Endothelial cell of umbilical vein (primary cell): ENCODE results near the gene HSPA9. TPM values are rescaled to one million over a fixed set of nuclear protein-coding genes. Genes with fewer than 3 reads are reported as not detected.

Experiments
- Bru-seq: library from RNA; stranded (reverse); fragments of 400-500 nt; gene quantifications from one replicate; lab custom pipeline; 2021; lab: Mats Ljungman, UMichigan
- BruChase-seq, 2 experiments: library from RNA; stranded (reverse); fragments of 400-500 nt; gene quantifications; one replicate each; lab custom pipeline; 2021; lab: Mats Ljungman, UMichigan
- BruUV-seq: library from RNA; stranded (reverse); fragments of 400-500 nt; replicated peaks from 2 replicates; lab custom pipeline; 2021; lab: Mats Ljungman, UMichigan
- CTCF ChIA-PET: fragments of 300-600, 350-600 bp; sonication (Branson Sonifier 250); formaldehyde crosslinking; loops from one replicate; lab custom pipeline; 2021; ENCODE audit warnings: antibody characterized with exemption, inconsistent platforms; lab: Charles Lee
- POLR2A ChIA-PET: fragments of 300-600, 350-600 bp; sonication (Branson Sonifier 250); formaldehyde crosslinking; loops from one replicate; lab custom pipeline; 2021; ENCODE audit warnings: antibody characterized with exemption, inconsistent platforms; lab: Charles Lee
- DNase-seq: peaks from one replicate; pipeline ENCODE4 v3.0.0-alpha.2; 2011; ENCODE audit warnings: low read depth, low spot score
- FAIRE-seq: peaks from 2 replicates; lab custom pipeline; 2011; peaks lifted over from hg19 to GRCh38; lab: Jason Lieb, UNC
- H2AFZ ChIP-seq: 2 replicates; pipeline ENCODE4 v1.6.0; 2012; ENCODE audit warnings: low read depth, low read length, control low read depth, inconsistent platforms
- H3K27ac ChIP-seq: 2 replicates; pipeline ENCODE4 v1.5.1; 2011; ENCODE audit warnings: low read depth, mild to moderate bottlenecking, control low read depth, low read length, moderate library complexity; ENCODE audit not compliant: insufficient read depth
- H3K27me3 ChIP-seq, 2 experiments: 2 replicates each; pipeline versions ENCODE4 v1.6.0 to v1.6.1; 2011; ENCODE audit warnings: low read length in 2 of 2, mixed read lengths in 1 of 2; ENCODE audit not compliant: control insufficient read depth in 2 of 2, insufficient read depth in 2 of 2
- H3K36me3 ChIP-seq, 2 experiments: 2 replicates in 1 of 2; 3 replicates in 1 of 2; pipeline ENCODE4 v1.5.1; 2011; ENCODE audit warnings: low read length in 2 of 2, mild to moderate bottlenecking in 1 of 2, moderate library complexity in 1 of 2; ENCODE audit not compliant: control insufficient read depth in 2 of 2, insufficient read depth in 2 of 2; ENCODE audit errors: extremely low read depth in 1 of 2
- H3K4me1 ChIP-seq: 3 replicates; pipeline ENCODE4 v1.5.1; 2011; ENCODE audit warnings: mild to moderate bottlenecking, low read length; ENCODE audit not compliant: control insufficient read depth, insufficient read depth; ENCODE audit errors: extremely low read depth
- H3K4me2 ChIP-seq: 2 replicates; pipeline ENCODE4 v1.6.1; 2011; ENCODE audit warnings: low read length, control low read depth, mixed read lengths; ENCODE audit not compliant: insufficient read depth
- H3K4me3 ChIP-seq, 3 experiments: fragments of 200-600 bp in 1 of 3; sonication (generic), shearing (Covaris generic) in 1 of 3; replicated peaks in 1 of 3; 2 replicates each; pipeline ENCODE4 v1.5.1; 2011 to 2016; ENCODE audit warnings: control low read depth in 3 of 3, low read length in 3 of 3, mild to moderate bottlenecking in 2 of 3, inconsistent platforms in 1 of 3, low read depth in 1 of 3, moderate library complexity in 1 of 3; ENCODE audit not compliant: insufficient read depth in 1 of 3
- H3K79me2 ChIP-seq: 2 replicates; pipeline ENCODE4 v1.6.0; 2012; ENCODE audit warnings: low read length, inconsistent platforms; ENCODE audit not compliant: control insufficient read depth, insufficient read depth
- H3K9ac ChIP-seq: replicated peaks from 2 replicates; pipeline ENCODE3; 2011; ENCODE audit warnings: low read length, control low read depth; ENCODE audit not compliant: insufficient read depth; ENCODE audit errors: extremely low read depth
- H3K9me1 ChIP-seq: replicated peaks from 3 replicates; pipeline ENCODE4 v1.6.0; 2011; ENCODE audit warnings: mild to moderate bottlenecking, low read length; ENCODE audit not compliant: control insufficient read depth, insufficient read depth; ENCODE audit errors: extremely low read depth
- H3K9me3 ChIP-seq: replicated peaks from 2 replicates; pipeline ENCODE4 v1.5.1; 2012; ENCODE audit warnings: low read length, inconsistent platforms; ENCODE audit not compliant: control insufficient read depth, insufficient read depth
- H4K20me1 ChIP-seq: replicated peaks from 2 replicates; pipeline ENCODE3; 2011; ENCODE audit warnings: mild to moderate bottlenecking, low read length; ENCODE audit not compliant: control insufficient read depth, insufficient read depth; ENCODE audit errors: extremely low read depth
- CTCF ChIP-seq, 2 donors: IDR thresholded peaks; 1 replicate in 1 of 2; 2 replicates in 1 of 2; pipeline ENCODE4 v1.5.1; 2011; ENCODE audit warnings: low read length in 2 of 2, mild to moderate bottlenecking in 2 of 2, moderate library complexity in 2 of 2, control low read depth in 1 of 2, inconsistent platforms in 1 of 2, low read depth in 1 of 2; ENCODE audit not compliant: insufficient read depth in 1 of 2; ENCODE audit errors: extremely low read depth in 1 of 2
- EZH2 ChIP-seq: IDR thresholded peaks from 2 replicates; pipeline ENCODE4 v1.6.1; 2012; ENCODE audit warnings: borderline replicate concordance, low read depth, mild to moderate bottlenecking, moderate library complexity, low read length, inconsistent platforms; ENCODE audit not compliant: severe bottlenecking
- FOS ChIP-seq: IDR thresholded peaks from 2 replicates; pipeline ENCODE4 v1.6.1; 2011; ENCODE audit warnings: mild to moderate bottlenecking, low read length, moderate library complexity, borderline replicate concordance; ENCODE audit not compliant: insufficient read depth
- GATA2 ChIP-seq: IDR thresholded peaks from 2 replicates; pipeline ENCODE4 v1.7.0; 2011; ENCODE audit warnings: low read depth, mild to moderate bottlenecking, moderate library complexity, mixed read lengths, low read length; ENCODE audit not compliant: insufficient read length, insufficient read depth
- JUN ChIP-seq: IDR thresholded peaks from 2 replicates; pipeline ENCODE4 v1.6.1; 2011; ENCODE audit warnings: borderline replicate concordance, low read depth; ENCODE audit not compliant: insufficient read length, insufficient read depth
- MAX ChIP-seq: IDR thresholded peaks from 2 replicates; pipeline ENCODE4 v1.6.1; 2011; ENCODE audit not compliant: insufficient read depth, insufficient read length
- MYC ChIP-seq: IDR thresholded peaks from one replicate; pipeline ENCODE4 v1.6.1; 2011; ENCODE audit warnings: mild to moderate bottlenecking, low read depth, low read length
- POLR2A ChIP-seq: IDR thresholded peaks from 2 replicates; pipeline ENCODE4 v1.6.1; 2012; ENCODE audit warnings: low read depth, mild to moderate bottlenecking, control low read depth, low read length
- POLR2AphosphoS5 ChIP-seq: IDR thresholded peaks from 2 replicates; pipeline ENCODE4 v1.6.1; 2012; ENCODE audit warnings: low read depth, mild to moderate bottlenecking, control low read depth, low read length, moderate library complexity; ENCODE audit not compliant: insufficient read depth
- dilution Hi-C: fragments of 300-500 bp; cut with MboI; formaldehyde crosslinking; loops from one replicate; pipeline ENCODE4 v1.15.0; 2019; ENCODE audit warnings: low sequenced_read_pairs; ENCODE audit not compliant: extremely low pct_ligation_motif_present
- intact Hi-C: fragments of 100-400 bp; cut with micrococcal nuclease; formaldehyde crosslinking; loops from one replicate; pipeline ENCODE4 v1.10.0; 2022
- long read RNA-seq: library from polyadenylated mRNA; stranded (forward); transcript quantifications from one replicate; pipeline ENCODE4 v2.0.0, GENCODE V29; 2021
- polyA minus RNA-seq, 3 experiments: library from RNA; depleted of rRNA, polyadenylated mRNA; stranded (reverse); fragments of >200 nt; gene quantifications; 1 replicate in 1 of 3; 2 replicates in 2 of 3; pipeline ENCODE4 v1.2.3, GENCODE V29; 2011
- polyA plus RNA-seq, 4 experiments: library from polyadenylated mRNA; depleted of rRNA in 3 of 4; stranded (reverse) in 3 of 4; unstranded in 1 of 4; fragments of >200 nt; gene quantifications; 2 replicates each; pipeline versions ENCODE4 v1.2.1 to v1.2.3, GENCODE V29; 2011 to 2012; ENCODE audit warnings: missing spikeins in 1 of 4
- total RNA-seq: library from RNA; stranded (reverse); gene quantifications from 2 replicates; pipeline ENCODE4 v1.2.3, GENCODE V29; 2021

Gene HSPA9
- 180 and 192 TPM in 2 replicates for total RNA-seq
- 62.7 and 99.6 TPM in 2 replicates for polyA plus RNA-seq
- 82.6 and 84.8 TPM in 2 replicates for polyA plus RNA-seq (2011; cell fraction: cytosol; rRNA removed)
- polyA plus RNA-seq (2011; cell fraction: nucleus; rRNA removed), result 150 and 190 TPM in 2 replicates
- polyA plus RNA-seq (2012), result 151 and 191 TPM in 2 replicates
- polyA minus RNA-seq, result 211 and 258 TPM in 2 replicates
- 330 TPM for polyA minus RNA-seq (2011; cell fraction: cytosol; rRNA and poly(A)+ RNA removed)
- 109 and 114 TPM in 2 replicates for polyA minus RNA-seq (2011; cell fraction: nucleus; rRNA and poly(A)+ RNA removed)
- percentile 95 among the genes with signal in this experiment for Bru-seq, nascent RNA
- percentile 97 among the genes with signal in this experiment for BruChase-seq, experiment 1, labeled RNA remaining after a 6-hour chase
- BruChase-seq, experiment 2, labeled RNA remaining after a 2-hour chase, result percentile 95 among the genes with signal in this experiment
- long read RNA-seq, full-length matches to known transcripts, result 301 of 404 reads
- long read RNA-seq, partial matches to known transcripts, result 18 of 404 reads
- long read RNA-seq, other reads (novel, unspliced or antisense), result 85 of 404 reads

GRCh38 chr5:138575194-138576015 lies at the start of gene HSPA9:
Gene HSPA9 (minus strand): TSS chr5:138575401. CDS start chr5:138575318, 83 bp downstream.
- H4K20me1 ChIP-seq, result no peaks in the 10 kb centered on the region
- DNase-seq, result peak; percentile 100
- ChIA-PET CTCF (interaction anchor here (0.5 to 1.6 kb wide), 11 partner anchors 9 to 817 kb away, joined by 3 to 7 read pairs (median 4); no protein-coding TSS in a partner anchor), POLR2A (interaction anchor here (0.7 to 1.4 kb wide), 8 partner anchors 9 to 767 kb away, joined by 3 to 6 read pairs (median 4); partner anchors contain the start of genes ETF1 and MATR3)
- no TSS peak for BruUV-seq
- FAIRE-seq, result peak; percentile 100
- peak within 1 kb of the TSS; percentile 99 for H3K9ac ChIP-seq
- peaks cover 10% of the 10 kb centered on the region for H3K4me1 ChIP-seq
- H3K27me3 ChIP-seq, result no peaks in the 10 kb centered on the region
- H3K9me1 ChIP-seq, result no peaks in the 10 kb centered on the region
- H3K4me3 ChIP-seq, result peak within 1 kb of the TSS; percentile 89 to 100 (median 100)
- dilution Hi-C loops (no loop called here), intact Hi-C loops (loop anchor here (1.0 to 5.0 kb wide), 4 partner anchors 32 to 699 kb away; partner anchors contain the start of genes ETF1 and SIL1)
- peaks cover 12 to 13% of the 10 kb centered on the region in 2 experiments for H3K36me3 ChIP-seq
- no peaks in the 10 kb centered on the region for H3K9me3 ChIP-seq
- TF ChIP-seq POLR2AphosphoS5, result peak; percentile 80
- peak; percentile 76 for TF ChIP-seq POLR2A
- peak; percentile 91 for TF ChIP-seq MAX
- TF ChIP-seq FOS, result peak; percentile 24
- TF ChIP-seq EZH2, result no peak
- TF ChIP-seq MYC, result peak; percentile 99
- no peak for TF ChIP-seq CTCF (IDR thresholded peaks at IDR 0.05; ENCODE audit: extremely low read depth in 1 of 2, insufficient read depth in 1 of 2, low read depth in 1 of 2, low read length in 2 of 2)
- no peak for TF ChIP-seq GATA2
- no peak for TF ChIP-seq JUN
- H2AFZ ChIP-seq, result peak within 1 kb of the TSS; percentile 56
- peak within 1 kb of the TSS; percentile 99 for H3K4me2 ChIP-seq
- H3K27ac ChIP-seq, result peak within 1 kb of the TSS; percentile 97
- H3K79me2 ChIP-seq, result peaks cover 40% of the 10 kb centered on the region
